COLO668 (cell line): ENCODE measurements around the gene BTNL8.

Source experiments
- DNase-seq: peaks from one replicate; lab custom pipeline; 2025; ENCODE audit not compliant: unreplicated experiment; lab: John Stamatoyannopoulos, UW

BTNL8 gene, protein sequence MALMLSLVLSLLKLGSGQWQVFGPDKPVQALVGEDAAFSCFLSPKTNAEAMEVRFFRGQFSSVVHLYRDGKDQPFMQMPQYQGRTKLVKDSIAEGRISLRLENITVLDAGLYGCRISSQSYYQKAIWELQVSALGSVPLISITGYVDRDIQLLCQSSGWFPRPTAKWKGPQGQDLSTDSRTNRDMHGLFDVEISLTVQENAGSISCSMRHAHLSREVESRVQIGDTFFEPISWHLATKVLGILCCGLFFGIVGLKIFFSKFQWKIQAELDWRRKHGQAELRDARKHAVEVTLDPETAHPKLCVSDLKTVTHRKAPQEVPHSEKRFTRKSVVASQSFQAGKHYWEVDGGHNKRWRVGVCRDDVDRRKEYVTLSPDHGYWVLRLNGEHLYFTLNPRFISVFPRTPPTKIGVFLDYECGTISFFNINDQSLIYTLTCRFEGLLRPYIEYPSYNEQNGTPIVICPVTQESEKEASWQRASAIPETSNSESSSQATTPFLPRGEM

DNA sequence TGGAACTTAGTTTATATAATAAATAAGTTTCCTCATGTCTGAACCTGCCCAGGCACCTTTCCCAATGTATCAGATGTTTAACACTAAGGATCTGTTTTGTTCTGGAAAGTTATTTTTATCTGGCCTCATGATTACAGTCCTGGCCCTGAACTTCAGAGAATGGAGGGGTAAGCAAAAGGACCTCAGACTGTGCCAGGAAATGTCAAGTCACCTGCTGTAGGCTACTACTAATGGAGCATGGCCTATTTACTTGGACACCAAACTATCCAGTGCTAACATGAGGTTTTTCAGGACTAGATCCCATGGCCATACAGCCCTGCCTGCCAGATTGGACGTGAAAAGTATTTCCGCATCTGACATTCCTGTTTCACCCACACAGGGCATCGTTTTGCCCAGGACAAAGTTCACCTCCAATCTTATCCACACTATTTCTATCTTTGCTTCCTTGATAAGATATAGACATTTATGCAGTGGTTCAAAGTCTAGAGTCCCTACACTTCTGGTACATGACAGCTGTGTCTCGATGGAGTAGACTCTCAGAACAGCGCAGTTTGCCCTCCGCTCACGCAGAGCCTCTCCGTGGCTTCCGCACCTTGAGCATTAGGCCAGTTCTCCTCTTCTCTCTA is at the start of gene BTNL8:
Gene BTNL8, plus strand, starts transcription at position 539 of the 626 bp plus-strand sequence. CDS start 152 bp downstream, outside the sequence.
- no peak for DNase-seq

DNA sequence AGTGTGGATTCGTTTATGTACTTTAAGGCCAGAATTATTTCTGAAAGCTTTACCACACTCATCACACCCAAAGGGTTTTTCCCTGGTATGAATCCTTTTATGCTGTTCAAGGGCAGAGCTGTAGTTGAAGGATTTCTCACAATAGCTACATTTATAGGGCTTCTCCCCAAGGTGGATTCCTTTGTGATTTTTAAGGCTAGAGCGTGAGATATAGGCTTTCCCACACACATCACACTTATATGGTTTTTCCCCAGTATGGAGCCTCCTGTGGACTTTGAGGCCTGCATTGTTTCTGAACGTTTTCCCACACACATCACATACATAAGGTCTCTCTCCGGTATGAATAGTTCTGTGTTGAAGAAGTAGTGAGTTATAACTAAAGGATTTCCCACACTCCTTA is 49.1 kb upstream of the BTNL8 start:
- DNase-seq = no peak

DNA sequence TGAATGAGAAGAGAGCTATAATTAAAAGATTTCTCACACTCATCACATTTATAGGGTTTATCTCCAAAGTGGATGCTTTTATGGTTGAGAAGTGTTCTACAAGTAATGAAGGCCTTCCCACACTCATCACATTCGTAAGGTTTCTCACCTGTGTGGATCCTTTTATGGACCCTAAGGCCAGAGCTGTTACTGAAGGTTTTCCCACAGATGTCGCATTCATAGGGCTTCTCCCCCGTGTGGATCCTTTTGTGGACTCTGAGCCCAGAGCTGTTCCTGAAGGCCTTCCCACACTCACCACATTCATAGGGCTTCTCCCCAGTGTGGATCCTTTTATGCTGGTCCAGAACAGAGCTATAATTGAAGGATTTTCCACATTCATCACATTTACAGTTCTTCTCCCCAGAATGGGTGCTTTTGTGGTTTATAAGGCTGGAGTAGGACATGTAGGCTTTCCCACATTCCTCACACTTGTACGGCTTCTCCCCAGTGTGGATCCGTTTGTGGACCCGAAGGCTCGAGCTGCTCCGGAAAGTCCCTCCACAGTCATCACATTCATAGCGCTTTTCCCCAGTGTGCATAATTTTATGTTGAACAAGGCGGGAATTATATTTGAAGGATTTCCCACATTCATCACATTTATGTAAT is 48.4 kb upstream of the BTNL8 start:
- DNase-seq = no peak

DNA sequence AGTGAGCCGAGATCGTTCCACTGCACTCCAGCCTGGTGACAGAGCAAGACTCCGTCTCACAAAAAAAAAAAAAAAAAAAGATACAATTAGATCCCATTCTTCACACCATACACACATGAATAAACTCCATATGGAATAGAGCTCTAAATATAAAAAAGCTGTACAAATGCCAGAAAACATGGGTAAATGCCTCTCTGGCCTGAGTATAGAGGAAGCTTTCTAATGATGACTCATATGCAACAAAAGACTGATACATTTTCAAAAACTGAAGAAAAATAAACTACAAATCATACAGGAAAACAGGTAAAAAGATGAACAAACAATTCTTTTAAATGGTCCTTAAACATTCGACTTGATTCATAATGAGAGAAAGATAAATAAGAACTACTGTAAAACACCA is 46.5 kb upstream of the BTNL8 start:
- no peak for DNase-seq

DNA sequence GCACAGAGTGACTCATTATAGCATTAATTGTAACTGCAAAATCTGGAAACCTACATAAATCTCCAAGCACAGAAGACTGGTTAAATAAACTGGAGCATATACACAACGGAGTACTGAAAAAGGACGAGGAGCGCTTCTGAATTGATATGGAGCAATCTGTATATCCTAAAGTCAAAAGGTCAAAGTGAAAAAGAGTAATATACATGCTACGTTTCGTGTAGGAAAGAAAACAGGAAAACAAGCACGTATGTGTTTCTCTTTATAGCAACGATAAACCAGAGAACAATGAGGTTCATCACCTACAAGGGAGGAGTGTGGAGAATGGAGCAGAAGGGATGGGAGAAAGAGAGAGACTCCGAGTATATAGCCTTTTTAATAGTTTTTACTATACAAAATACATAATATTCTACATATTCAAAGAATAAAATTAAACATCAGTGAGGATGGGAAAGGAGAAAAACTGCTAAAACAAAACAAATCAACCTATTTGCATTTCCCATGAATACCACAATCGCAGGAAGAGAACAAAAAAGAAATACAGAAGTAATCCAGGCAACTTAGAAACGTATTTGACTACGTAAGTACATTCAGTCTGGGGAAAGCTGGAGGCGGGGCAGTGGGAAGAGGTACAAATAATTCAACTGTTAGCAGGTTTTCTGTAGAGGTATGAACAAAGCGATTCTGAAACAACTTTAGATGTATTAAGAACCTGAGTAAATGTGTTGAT is 45.7 kb upstream of the BTNL8 start:
- no peak for DNase-seq

DNA sequence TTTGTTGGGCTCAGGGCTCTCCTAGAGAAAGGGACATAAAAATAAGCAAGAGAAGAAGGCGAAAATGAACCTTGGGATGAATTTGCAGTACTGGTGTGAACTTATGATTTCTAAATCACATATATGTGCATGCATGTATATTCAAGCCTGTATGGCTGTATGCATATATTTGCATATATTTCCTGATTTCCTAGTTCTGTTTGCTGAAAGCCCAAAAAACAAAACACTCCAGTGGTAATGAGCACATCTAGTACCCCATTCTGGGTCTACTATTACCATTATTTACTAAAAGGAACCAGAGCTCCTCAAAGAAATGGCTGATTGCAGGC is 45.1 kb upstream of the BTNL8 start:
- DNase-seq = no peak

DNA sequence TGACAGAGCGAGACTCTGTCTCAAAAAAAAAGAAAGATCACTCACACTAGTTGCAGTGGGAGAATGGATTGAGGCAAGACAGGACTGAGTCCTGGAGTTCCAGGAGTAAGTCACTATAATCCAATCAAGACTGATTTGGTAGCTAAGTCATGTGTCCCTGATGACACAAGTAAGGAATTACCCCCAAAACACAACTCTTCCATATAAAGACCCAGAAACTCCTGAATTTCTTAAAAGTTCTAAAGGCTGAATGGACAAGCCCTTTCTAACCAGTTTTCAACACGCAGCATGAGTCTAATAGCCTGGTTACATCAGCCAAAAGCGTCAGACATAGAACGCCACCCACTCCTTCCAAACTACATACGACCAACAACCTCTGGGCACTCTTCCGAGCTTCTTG is 40.4 kb upstream of the BTNL8 start:
- DNase-seq = no peak

DNA sequence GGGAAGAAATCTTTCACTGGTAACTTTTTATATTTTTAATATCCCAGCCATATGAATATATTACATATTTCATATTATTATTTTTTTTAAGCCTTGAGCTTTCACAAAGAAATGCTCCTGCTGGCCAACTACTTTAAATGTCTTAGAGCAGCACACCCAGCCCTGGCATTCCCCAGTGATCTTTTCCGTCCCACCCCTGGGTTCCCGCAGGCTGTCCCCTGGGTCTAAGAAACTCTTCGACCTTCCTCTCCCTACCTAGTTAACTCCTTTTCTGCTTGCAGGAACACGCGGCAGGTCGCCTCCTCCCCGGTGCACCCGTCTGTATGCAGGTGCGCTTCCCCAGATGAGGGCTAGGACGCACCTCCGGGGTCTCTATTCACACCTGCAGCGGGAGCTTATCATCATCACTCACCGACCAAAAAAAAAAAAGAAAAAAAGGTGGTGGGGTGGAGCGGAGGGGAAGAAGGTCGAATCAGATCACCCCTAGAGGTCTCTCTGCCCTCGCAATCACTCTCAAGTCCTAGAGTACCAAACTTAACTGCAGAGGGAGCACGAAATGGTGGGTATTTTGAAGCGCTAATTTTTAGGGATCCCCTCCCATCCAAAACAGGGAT is 38.6 kb upstream of the BTNL8 start:
- peak; percentile 33 for DNase-seq

DNA sequence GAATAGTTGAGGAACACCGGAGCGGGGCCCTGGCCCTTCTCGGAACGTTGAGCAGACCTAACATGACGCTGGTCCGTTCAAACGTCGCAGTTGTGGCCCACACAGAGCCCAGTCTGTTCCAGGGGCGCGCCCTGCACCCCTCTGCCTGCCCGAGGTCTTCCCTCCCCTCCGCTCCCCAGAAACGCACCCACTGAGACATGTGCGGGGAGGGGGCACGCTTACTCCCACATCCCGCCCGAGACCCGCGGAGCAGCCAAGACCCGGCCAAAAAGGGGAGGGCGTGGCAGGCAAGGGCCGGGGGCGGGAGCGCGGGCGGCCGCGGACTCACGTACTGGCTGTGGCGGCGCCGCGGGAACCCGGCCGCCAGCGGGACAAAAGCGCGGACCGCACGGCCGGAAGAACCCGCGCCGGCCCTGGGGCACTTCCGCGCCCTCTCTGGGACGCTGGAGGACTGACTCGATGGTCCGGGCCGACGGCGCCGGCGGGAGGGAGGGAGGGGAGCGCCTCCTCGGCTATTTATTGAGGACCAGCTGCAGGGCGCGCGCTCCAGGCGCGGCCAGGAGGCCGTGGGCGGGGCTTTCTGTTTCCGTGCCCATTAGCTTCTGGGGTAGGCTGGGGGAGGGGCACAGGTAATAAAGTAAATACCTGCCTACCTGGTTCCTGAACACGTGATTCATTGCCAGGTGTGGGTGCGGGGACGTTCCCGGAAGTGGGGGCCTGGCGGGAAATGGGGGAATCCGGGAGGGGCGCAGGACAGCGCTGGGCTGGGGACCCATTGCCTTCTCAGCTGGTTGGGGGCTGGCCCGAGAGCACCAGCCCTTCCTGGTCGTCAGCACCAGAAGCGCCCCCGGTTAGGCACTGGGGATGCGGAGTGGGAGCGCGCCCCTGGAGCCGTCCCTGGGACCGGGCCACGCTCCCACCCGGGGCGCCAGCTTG is 37.8 kb upstream of the BTNL8 start, which contains the start of gene ZFP62:
Gene ZFP62, minus strand, starts transcription at position 390 of the 936 bp plus-strand sequence. Its CDS starts 57 bp downstream, at position 333.
- peak; percentile 93 for DNase-seq

DNA sequence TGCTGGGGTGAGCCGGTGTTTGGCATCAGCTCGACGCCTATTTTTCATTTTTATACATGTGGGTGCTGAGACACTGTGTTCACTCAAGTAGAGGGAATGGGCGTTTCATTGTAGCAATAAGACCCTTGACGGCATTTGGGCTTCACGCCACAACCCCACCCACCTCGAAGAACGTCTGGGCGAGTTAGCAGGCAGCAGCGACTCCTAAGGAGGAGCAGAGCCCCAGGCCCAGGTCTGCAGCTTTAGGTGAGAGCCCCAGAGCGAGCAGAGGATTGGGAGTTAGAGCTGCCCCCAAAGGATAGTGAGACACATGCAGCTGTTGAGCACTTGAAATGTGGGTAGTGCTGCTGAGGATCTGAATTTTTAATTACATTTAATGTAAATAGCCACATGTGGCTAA is 36.3 kb upstream of the BTNL8 start:
- no peak for DNase-seq

DNA sequence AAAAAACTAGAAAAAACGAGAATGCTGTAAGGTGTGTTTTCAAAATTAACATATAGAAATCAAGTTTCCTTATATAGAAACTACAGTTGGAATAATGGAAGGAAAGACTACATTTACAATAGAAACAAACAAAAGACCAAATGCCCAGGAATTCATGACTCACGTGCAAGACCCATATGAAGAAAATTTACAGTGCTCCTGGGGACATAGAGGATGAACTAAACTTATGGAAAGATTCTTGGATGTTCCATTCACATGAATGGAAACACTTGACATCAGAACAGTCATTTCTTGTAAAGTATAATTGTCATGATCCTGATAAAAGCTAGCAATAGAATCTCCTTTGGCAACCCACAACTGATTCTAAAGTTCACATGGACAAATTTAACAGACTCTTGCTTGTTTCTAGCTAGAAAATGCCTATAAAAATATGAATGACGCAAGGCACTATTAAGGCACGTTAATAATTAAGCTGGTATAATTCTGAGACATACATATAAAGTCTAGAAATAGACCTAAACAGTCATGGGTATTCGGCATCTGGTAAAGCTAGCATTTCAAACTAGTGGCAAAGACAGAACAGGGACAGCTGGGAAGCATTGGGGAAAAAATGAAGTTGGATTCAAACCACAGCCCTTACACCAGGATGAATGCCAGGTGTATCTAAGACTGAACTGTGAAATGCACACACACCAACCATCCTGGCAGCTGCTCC is 32.8 kb upstream of the BTNL8 start:
- DNase-seq = no peak

DNA sequence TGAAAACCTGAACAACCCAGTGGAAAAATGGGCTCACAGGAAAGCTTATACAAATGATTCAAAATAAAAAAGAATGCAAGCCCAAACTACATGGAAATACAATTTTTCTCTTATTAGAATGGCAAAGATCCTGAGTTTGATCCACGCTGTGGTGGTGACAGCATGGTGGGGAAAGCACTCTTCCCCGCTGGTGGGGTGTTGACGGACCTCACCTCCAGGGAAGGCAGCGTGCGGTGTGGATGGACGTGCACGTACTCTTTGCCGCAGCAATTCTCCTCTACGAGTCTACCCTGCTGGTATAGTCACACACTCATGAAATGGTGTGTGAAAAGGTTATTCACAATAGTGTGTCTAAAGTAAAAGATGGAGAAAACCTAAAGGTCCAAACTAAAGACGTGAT is 32.0 kb upstream of the BTNL8 start:
- no peak for DNase-seq

DNA sequence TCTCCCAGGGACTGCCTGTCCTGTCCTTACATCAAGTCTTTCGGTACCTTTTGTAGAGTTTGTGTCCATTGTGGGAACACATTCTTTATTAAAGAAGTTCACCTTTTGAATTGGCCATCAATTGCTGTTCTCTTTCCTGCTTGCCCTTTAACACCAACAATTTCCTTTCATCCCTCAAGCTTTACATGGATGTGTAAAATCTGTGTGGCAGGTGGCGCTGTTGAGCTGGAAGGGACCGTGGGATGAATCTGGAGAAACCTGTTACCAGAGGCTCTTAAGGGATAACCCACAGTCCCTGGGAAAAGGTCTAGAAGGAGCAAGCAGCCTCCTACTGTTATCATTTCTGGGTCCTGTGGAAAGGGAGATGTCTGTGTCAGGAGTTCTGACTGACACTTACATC is 30.0 kb upstream of the BTNL8 start:
- DNase-seq = peak; percentile 70

DNA sequence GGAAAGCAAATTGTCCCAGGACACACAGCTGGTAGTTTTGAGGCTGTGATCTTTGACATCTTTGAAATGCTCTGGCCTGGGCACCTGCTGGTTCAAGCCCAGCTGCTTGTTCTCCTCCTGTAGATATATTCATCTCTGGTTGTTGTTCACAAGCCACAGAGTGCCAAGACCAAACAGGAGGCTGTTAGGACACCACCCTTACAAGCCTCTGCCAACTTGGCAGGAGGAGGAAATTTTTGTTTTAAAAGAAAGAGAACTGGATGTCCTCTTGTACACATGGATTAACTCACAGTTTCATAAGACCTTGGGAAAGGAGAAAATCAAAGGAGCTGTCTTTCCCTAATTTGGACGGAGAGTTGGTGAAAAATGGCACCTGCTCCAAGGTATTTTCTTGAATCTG is 29.4 kb upstream of the BTNL8 start:
- DNase-seq = no peak

DNA sequence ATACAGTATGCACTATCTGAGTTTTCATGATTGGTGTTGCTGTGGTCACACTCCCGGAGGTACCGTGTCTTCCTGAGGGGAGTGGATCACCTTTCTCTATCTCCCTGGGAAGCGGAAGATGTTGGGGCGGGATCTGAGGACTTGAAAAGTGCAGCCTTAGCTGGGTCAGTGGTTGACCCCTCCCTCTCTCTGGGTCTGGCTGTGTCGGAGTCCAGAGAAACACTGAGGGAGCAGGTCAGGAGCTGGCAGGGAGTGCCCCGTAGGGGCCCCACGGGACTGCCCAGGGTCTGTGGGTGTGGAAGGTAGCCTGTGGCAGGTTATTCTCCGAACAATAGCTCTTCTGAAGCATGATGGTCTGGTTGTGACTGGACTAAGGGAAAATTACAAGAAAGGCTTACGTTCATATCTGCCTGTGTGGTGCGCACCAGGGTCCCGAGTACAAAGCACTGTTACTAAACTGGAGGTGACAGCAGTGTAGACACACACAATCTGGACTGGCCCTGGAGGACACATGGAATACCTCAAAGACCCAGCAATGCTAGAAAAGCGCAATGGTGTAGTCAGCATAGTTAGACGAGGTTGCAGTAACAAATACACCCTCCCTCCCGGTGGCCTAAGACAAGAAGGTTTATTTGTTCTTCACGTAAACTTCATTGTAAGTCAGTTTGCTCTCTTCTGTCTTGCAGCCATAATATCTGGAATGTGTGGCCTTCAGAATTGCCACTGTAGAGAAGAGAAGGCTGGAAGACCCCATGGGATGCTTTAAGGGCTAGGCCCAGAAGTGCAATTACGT is 28.5 kb upstream of the BTNL8 start:
- DNase-seq = no peak

DNA sequence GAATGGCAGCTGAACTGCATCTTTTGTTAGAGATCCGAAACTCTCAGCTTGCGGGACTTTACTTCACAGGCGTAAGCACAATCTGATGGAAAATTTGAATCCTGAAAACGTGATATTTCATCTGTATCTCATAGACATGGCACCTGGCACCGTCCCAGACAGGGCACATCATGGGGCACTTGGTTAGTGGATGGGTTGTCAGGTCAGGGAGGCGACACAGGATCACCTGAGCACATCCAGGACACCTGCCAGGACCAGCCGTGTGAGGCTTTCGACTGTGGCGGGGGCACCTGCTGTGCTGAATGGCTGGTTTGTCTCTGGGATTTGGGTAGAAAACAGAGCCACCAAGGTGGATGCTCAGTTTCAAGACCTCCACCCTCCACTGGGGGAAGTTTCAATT is 26.5 kb upstream of the BTNL8 start:
- DNase-seq = no peak

DNA sequence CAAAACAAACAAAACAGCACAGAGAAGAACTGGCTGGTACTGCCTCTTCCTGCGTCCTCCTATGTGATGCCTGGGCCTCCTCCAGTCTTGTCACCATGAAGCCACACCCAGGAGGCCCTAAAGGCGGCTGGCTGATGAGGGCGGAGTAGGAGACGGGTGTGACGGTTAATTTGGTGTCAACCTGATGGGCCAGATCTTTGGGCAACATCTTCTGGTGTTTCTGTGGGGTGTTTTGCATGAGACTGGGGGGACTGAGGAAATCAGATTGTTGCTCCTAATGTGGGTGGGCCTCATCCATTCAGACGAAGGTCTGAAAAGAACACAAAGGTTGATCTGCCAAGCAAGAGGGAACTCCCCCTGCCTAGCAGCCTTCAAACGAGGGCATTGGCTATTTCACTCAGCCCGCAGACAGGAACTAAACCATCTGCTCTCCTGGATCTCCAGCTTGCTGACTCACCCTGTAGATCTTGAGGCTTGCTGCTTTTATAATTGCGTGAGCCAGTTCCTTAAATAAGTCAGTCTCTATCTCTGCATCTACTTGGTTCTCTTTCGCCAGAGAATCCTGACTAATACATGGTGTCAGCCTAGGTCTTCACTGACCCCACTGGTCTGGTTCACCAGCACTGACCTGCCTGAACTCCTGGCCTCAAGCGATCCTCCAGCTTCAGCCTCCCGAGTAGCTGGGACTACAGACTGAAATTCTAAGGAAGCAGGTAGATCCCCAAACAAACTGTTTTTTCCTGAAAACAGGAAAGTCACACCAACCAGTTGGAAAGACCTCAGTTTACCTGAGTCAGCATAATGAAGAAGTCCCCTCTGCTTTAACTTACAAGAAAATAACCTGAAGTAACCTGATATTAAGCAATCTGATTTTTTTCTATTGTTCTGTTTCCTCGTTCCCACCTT is 25.1 kb upstream of the BTNL8 start:
- DNase-seq = no peak
